ENCODE measurements around the gene RASD2.
"Not testable (repeated sequence)": the region's sequence is repeated elsewhere in the genome, so short reads cannot be mapped to it uniquely, and the experiment has no call there.

RASD2 gene, protein sequence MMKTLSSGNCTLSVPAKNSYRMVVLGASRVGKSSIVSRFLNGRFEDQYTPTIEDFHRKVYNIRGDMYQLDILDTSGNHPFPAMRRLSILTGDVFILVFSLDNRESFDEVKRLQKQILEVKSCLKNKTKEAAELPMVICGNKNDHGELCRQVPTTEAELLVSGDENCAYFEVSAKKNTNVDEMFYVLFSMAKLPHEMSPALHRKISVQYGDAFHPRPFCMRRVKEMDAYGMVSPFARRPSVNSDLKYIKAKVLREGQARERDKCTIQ

DNA sequence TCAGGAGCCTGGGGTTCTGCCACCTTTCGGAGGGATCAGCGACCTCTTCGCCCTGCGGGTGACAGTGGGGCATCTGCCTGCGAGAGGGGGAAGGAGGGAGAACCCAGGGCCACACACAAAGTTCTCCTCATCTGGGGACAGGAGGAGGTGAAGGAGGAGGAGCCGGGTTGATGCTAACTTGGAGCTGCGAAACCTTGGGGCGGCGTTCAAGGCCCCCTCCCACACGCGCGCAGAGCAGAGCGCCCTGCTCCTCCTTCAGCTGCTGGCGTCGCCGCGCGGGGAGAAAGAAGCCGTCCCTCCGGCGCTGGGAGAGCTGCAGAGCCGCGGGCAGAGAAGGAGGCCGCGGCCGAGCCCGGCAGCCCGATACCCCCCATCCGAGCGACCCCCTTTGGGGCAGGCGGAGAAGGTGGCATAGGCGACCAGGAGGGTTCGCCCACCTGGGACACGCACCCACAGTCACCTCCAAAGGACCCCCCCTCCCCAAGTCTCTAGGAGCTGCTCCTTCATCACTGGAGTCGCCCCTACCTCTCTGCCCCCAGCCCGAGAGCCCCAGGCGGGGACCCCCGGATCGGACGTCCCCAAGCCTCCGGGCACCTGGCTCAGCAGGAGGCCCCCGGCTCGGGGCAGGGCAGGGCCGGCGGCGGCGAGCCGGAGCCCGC, at the start of gene RASD2:
TSS of gene RASD2 (plus strand) at position 237 of the 659 bp plus-strand sequence. CDS start 5,979 bp downstream, outside the sequence.
- peak; percentile 53 to 55 for DNase-seq

DNA sequence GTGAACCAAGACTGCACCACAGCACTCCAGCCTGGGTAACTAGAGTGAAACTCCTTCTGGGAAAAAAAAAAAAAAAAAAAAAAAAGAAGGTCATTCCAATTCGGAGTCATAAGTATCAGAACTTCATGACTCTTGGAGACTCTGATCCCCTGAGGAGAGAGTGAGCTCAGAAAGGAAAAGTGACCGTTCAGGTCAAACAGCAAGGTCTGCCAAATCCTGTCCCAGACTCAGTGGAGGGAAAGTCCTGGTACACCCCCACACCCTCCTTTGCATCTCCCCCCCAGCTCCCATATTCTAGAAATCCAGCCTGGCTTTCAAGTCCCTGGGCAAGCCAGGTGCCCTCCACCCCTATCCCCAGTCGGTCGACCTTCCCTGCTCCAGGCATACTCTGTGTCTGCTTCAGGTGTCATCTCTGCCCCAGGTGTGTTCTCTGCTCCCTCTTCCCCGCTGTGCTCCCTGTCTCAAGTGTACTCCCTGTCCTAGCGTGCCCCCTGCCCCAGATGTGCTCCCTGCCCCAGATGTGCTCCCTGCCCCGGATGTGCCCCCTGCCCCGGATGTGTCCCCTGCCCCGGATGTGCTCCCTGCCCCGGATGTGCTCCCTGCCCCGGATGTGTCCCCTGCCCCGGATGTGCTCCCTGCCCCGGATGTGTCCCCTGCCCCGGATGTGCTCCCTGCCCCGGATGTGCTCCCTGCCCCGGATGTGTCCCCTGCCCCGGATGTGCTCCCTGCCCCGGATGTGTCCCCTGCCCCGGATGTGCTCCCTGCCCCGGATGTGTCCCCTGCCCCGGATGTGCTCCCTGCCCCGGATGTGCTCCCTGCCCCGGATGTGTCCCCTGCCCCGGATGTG, 49.3 kb upstream of the RASD2 start:
- not testable (repeated sequence) for DNase-seq

DNA sequence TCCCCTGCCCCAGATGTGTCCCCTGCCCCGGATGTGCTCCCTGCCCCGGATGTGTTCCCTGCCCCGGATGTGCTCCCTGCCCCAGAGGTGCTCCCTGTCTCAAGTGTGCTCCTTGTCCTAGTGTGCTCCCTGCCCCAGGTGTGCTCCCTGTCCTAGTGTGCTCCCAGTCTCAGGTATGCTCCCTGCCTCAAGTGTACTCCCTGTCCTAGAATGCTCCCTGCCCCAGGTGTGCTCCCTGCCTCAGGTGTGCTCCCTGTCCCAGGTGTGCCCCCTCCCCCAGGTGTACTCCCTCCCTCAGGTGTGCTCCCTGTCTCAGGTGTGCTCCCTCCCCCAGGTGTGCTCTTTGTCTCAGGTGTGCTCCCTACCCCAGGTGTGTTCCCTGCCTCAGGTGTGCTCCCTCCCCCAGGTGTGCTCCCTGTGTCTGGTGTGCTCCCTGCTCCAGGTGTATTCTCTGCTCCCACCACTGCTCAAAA, 48.7 kb upstream of the RASD2 start:
- DNase-seq = no peak

DNA sequence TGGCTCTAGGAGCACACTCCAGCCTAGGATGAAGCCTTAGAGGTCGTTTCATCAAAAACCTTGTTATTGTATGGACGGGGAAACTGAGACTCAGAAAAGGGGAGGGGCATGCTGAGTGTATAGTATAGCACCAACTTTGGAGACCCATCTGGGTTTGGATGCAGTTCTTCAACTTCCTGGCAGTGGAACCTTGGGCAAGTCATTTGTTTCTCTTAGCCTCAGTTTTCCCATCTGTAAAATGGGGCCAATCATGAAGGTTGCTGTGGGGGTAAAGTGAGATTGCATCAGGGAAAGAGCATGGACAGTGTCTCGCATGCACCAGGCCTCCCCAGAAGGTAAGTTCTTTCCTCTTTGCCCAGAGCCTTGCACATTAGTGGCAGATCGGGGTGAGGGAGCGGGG, 47.6 kb upstream of the RASD2 start:
- no peak for DNase-seq

DNA sequence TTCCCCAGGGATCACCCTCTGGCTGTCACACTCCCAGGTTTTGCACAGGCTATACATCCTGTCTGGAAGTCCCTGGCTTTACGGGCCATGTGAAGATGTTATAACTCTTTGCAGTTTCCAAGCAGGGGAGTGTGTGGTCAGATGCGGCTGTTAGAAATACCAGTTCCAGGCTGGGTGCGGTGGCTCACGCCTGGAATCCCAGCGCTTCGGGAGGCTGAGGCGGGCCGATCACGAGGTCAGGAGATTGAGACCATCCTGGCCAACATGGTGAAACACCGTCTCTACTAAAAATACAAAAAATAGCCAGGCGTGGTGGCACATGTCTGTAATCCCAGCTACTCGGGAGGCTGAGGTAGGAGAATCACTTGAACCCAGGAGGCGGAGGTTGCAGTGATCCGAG, 44.9 kb upstream of the RASD2 start:
- not testable (repeated sequence) for DNase-seq

DNA sequence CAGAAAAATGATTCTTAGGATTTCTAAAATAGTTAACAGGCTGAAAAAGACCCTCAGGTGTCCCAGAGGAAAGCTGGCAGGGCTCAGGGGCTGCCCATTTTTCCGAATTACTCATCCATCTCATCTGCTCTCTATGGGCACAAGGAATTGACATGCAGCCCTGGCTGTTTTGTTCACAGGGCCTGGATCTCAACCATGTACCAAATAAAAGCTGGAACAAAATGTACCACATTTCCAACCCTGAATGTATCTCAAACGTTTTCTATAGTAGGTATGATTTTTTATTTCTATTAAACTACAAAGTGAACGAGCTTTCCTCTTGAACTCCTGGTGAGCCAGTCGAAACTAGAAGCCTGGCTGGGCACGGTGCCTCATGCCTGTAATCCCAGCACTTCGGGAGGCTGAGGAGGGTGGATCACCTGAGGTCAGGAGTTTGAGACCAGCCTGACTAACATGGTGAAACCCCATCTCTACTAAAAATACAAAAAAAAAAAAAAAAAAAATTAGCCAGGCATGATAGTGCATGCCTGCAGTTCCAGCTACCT, 43.8 kb upstream of the RASD2 start:
- no peak for DNase-seq

DNA sequence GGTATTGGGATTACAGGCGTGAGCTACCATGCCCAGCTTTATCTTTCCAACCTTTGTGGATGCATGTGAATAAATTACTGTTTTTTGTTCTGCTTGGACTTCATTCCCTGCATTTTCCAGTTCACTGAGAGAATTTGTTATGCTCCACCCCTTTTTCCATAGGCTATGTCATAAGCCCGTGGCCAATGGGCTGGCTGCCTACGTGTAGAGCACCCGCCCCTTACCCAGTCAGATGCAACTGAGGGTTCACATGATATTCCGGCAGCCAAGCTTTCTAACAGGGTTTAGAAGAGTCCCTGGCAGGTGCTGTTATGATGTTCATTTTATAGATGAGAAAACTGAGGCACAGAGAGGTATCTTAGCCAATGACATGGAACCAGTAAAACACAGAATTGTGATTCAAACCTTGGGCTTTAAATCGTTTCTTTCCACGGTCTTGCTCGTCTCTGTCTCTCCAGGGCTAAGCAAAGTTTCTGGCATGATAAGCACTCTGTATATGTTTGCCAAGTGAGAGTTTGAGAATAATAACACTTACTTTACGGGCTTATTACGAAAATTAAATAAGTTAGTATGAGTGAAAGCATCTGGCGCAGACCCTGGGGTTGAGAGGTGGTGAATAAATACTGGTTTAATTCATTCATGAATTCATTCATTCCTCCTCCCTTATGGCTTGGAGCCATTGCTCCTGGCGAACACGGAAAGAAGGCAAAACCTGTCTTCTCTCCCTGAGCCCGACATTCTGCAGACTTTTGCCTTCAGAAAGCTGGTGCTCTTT, 42.4 kb upstream of the RASD2 start:
- DNase-seq = no peak

DNA sequence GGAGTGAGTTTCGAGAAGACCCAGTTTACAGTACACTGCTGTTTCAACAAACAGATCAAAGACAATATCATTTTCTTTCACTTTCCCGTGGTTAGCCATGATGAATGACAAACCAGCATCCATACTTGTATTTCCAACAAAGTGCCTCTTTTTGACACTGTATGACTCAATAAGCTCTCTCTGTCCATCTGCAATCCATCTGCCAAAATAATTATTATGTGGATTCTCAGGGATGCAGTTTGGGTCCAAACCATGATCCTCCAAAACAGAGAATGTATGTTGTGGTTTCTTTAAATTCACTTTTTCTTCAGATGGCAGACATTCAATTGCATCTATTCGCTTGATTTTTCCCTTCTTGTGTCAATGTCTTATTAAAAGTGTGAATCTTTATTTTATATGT, 37.8 kb upstream of the RASD2 start:
- DNase-seq = no peak

DNA sequence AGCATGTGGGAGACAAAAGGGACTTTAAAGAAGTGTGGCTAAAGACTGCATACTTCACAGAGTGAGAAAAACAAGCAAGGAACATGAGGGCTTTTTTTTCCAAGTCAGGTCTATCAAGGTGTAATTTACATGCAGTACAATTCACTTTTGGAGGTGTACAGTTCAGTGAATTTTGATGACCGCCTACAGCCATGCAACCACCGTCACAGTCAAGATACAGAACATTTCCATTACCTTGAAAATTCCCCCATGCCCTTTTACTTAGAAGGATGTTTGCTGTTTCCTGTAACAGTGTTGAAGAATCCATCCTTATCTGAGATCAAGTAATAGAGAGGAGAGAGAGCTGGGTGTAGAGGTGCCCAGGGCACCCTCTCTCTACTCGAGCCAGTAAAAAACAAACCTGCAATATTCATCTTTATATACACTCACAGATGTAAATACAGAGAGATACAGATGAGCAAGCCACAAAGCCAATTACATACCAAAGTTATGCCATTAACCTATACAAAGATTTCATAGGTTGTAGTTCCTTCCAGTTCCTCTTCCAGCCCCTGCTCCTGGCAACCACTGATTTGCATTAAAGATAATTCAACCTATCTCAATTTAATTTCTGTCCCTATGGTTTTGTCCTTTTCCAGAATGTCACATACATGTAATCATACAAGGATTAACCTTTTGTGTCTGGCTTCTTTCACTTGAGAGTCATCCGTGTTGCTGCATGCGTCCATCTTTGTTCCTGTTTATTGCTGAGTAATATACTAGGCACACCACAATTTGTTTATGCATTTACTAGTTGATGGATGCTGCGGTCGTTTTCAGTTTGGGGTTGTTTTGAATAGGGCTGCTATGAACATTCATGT, 35.0 kb upstream of the RASD2 start:
- no peak for DNase-seq

DNA sequence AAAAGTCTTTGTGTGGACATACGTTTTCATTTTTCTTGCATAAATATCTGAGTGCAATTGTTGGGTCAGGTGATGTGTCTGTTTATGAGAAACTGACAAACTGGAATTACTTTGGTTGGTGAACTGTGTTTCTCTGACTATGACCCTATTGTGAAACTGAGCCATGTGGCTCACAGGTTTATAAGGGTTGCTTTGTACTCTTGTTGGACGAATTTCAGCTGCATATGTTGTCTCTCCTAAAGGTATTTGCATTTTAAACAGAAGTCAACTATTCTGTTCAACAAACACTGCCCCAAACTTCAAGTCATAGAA, 34.4 kb upstream of the RASD2 start:
- DNase-seq = no peak

DNA sequence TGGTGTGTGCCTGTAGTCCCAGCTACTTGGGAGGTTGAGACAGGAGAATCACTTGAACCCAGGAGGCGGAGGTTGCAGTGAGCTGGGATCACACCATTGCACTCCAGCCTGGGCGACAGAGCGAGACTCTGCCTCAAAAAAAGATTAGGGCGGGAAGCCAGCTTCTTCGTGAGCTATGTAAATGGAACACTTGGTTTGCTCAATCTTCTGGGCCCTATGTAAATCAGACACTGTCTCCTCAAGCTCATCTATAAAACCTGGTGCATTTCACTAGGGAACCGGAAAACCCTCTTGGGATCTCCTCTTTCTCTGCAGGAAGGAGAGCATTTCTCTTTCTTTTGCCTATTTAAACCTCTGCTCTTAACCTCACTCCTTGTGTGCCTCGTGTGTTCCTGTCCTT, 32.8 kb upstream of the RASD2 start:
- DNase-seq = not testable (repeated sequence)

DNA sequence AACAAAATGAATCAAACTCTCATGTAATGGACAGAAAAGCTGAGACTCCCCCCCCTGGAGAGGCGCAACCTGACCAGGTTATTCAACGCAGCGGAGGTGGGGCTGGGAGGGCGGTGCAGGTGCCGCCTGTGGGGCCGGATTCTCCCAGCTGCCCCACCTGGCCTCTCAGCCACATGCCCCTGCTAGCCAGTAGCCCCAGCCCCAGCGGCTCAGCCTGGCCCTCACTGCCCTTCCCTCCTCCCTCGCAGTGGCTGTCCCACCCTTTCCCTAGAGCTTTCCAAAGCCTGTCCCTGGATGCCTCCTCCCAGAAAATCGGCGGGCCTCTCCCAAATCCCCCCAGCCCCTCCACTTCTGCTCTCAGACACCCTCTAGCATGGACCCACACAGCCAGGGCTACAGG, 31.2 kb upstream of the RASD2 start:
- DNase-seq = no peak

DNA sequence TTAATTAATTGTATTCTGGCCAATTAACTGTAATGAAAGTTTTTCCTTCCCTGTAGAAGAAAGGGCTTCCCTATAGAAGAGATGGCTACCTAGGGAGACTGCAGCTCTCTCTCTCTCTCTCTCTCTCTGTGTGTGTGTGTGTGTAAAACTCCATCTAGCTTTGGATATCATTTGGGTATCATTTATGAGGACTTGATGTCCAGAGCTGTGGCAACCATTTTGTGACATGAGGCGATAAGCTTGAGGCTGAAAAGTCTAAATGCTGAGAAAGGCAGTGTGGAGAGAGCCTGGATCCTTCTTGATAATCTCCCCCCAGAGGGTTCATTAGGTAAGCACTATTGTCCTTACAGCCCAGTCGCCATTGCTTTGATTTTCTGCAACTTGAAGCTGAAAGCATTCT, 30.7 kb upstream of the RASD2 start:
- DNase-seq = no peak

DNA sequence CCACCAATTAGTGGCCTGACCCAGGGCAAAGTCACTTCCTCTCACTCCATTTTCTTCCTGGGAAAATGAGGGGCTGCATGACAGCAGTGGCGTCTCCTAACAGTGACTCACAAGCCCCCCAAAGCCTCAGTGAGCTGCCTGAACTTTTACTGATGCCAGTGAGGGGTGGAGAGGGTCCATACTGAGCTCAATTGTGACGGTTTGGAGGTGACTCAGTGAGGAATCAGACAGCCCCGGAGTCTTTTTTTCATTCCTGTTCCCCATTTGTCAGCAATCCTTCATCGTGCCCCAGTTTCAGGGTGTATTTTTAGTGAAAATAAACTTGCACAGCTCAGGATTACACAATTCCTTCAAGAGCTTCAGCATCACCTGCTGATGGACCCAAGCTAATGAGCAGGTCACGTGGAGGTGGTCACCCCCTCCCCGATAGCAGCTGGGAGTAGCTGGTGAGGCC, 30.1 kb upstream of the RASD2 start:
- no peak for DNase-seq

DNA sequence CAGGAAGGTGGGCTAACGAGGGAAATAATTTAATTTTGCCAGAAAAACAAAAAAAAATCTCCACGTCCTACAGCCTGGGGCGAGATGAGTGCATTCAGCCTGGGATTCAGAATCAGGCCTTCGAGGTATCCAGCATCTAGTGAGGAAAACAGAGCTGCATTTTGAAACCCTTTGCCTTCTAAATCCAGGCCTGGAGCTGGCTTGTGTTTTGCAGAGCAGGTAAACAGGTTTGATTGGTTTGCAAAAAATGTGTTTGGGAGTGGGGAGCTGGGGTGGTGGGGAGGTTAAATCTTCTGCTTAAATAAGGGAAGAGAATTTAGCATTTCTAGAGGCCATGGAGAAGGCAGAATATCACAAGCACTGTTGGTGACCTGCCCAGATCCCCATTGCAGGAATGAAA, 29.7 kb upstream of the RASD2 start:
- DNase-seq = no peak

DNA sequence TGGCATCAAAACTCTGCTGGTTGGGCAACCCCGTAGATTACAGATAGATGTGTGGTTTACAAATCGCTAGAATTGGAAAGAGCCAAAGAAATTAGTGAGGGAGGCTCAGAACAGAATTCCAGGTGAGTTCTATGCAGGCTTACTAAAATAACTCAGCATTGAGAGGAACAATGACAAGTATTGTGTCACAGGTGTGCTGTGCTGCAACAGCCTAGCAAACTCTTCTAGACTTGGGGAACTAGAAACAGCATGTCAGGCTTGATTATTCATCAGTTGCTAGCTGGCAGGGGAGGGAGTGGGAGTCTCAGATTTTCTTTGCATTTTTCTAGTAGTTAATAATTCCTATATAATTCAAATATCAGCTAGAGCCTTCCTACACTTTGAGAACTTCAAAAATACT, 26.3 kb upstream of the RASD2 start:
- DNase-seq = no peak

DNA sequence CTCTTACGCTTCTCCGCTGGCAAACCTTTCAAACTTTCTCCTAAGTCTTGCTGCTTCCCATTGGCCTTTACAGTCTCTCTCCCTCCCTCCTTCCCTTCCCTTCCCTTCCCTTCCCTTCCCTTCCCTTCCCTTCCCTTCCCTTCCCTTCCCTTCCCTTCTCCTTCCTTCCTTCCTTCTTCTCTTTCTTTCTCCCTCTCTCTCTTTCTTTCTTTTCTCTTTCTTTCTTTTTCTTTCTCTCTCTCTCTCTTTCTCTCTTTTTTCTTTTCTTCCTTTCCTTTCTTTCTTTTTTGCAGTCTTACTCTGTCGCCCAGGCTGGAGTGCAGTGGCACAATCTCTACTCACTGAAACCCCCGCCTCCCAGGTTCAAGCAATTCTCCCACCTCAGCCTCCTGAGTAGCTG, 24.7 kb upstream of the RASD2 start:
- not testable (repeated sequence) for DNase-seq

DNA sequence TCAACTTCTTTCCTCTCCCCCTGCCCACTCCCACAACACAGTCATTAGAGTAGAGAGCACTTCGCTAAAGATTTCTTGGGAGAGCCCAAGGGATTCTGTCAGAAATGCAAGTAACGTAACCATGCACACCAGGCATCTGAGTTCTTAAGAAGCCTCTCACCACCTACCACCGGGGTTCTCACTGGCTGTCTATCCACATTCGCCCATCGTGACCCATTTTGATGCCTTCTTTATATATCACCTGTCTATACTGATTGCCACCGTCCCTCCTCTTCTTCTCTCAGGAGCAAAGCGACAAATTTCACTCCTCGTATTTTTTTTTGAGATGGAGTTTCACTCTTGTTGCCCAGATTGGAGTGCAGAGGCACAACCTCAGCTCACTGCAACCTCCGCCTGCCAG, 23.9 kb upstream of the RASD2 start:
- no peak for DNase-seq

DNA sequence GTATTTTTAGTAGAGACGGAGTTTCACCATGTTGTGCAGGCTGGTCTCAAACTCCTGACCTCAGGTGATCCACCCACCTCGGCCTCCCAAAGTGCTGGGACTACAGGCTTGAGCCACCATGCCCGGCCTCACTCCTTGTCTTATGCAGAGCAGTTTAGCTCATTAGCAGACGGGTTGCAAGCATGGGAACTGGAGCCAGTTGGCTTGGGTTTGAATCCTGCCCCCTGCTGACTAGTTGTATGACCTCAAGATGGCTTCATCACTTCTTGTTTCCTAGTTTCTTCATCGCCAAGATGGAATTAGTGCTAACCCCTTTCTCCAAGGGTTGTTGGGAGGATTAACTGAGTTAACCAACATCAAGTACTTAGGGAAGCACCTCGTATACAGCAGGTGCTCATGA, 23.4 kb upstream of the RASD2 start:
- no peak for DNase-seq

DNA sequence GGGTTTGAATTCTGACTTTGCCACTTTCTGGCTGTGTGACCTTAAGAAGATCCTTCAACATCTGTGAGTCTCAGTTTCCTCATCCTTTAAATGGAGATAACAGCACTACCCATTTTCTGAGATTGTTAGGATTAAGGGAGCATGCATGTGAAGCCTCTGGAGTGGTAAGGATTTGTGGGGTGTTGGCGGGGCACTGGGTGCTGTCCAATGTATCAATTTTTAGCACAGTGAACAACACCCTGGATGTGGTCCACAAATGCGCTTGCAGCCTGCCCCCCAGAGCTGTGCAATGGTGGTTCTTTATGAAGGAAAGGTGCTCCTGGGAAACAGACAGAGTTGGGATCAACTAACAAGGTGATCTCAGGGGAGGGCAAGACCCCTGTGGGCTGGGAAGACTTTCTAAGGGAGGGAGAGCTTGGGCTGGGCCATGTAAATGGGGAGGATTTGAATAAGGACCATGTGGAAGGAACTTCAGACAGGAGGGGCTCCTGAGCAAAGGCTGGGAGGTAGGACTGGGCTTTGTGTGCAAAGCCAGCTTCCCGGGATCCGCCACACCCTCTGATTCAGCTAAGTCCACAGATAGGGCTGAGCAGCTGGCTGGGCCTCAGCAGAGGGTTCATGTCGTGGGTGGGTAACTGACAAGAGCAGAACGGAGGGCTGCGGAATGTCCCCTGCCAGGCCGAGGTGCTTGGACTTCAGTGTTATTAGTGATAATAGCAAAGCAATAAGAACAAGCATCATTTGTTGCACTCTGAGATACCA, 22.7 kb upstream of the RASD2 start:
- no peak for DNase-seq

DNA sequence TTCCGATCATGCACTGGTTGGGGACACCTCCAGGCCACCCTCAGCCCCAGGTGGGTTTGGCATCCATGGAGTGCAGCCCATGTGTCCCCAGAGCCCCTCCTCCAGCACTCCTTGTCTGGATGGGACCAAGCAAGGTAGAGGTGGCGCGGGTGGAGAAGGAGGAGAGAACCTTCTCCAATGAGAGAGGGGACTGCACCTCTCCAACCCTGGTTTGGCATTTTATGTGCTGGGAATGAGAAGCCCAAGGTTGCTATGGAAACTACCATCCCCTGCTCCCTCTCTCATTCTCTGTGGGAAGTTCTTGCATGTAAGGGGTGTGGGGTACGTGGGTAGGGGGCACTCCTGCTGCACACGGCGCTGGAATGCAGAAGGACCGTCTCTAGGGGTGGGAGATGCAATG, 21.8 kb upstream of the RASD2 start:
- DNase-seq = no peak

All from stimulated activated CD4-positive, alpha-beta T cell treated with anti-CD3 and anti-CD28 coated beads, Interleukin-4, amount 100 ng/mL, for 4 hours (primary cell).